Right lung (tissue), 5 donors: ENCODE results near the gene COQ4. TPM values are rescaled to one million over a fixed set of nuclear protein-coding genes. Genes with fewer than 3 reads are reported as not detected.
"Not testable (repeated sequence)": the region's sequence is repeated elsewhere in the genome, so short reads cannot be mapped to it uniquely, and the experiment has no call there.

Experiments used
- DNase-seq, 2 donors: peaks; one replicate each; pipeline ENCODE4 v3.0.0-alpha.2; 2013
- polyA plus RNA-seq, 5 donors: library from polyadenylated mRNA; unstranded; fragments of 120-200 nt; gene quantifications; one replicate each; pipeline versions ENCODE4 v1.2.1 to v1.2.3, GENCODE V29; 2013; ENCODE audit warnings: inconsistent platforms in 1 of 5, low replicate concordance in 1 of 5; ENCODE audit not compliant: insufficient read length in 5 of 5, insufficient read depth in 1 of 5

The COQ4 gene
- polyA plus RNA-seq, 5 donors, result 44.2 to 75.6 (median 66.0) TPM

DNA sequence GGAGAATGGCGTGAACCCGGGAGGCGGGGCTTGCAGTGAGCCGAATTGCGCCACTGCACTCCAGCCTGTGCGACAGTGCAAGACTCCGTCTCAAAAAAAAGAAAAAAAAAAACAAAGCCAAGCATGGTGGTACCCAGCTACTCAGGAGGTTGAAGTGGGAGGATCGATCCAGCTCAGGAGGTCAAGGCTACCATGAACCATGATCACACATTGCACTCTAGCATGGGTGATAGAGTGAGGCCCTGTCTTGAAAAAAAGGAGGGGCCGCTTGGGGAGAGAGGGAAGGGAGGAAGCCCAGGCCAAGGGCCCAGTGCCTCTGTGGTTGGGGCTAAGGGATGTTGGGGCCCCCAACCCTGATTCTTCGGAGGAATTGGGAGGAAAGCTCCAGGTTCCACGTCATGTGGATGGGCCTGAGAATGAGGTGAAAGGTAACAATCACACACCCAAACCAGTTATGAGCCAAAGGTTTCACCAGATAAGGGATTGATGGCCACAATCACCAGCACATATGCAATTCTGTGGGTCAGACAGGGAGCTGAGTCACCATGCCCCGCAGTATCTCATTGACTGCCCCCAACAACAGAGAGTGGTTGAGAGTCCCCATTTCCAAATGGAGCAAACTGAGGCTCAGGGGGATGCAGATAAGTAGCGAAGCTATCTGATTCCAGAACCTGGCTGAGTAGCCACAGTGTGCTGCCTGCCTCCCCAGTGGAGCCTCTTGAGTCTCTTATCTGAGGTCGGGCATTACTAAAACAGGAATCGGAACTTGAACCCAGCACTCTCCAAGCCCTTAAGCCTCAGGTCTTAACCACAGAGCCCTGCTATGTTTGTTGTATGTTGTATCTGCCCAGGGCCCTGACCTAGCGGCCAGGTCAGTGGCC, 26.1 kb upstream of the COQ4 start:
- DNase-seq, result no peak

DNA sequence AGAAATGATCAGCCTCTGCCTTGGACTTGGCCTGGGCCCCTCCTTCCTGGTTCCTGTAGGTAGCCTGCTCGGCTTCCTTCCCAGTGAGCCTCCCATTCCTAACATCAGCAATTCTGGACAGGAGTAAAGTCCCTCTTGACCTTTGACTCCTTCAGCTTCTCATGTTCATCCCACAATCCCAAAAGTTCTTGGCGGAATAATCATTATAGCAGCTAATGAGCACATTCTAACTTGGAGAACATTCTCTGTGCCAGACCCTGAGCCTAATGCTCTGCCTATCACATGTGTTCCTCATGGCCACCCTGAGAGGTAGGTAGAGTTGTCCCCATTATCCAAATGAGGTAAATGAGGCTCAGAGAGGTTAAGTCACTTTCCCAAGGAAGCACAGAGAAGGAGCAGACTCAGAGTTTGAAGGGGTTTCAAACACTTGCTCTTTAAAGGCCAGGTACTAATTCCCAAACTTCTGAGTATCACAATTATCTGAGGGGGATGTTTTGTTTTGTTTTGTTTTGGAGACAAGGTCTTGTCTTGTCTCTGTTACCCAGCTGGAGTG, 25.3 kb upstream of the COQ4 start:
- no peak for DNase-seq

DNA sequence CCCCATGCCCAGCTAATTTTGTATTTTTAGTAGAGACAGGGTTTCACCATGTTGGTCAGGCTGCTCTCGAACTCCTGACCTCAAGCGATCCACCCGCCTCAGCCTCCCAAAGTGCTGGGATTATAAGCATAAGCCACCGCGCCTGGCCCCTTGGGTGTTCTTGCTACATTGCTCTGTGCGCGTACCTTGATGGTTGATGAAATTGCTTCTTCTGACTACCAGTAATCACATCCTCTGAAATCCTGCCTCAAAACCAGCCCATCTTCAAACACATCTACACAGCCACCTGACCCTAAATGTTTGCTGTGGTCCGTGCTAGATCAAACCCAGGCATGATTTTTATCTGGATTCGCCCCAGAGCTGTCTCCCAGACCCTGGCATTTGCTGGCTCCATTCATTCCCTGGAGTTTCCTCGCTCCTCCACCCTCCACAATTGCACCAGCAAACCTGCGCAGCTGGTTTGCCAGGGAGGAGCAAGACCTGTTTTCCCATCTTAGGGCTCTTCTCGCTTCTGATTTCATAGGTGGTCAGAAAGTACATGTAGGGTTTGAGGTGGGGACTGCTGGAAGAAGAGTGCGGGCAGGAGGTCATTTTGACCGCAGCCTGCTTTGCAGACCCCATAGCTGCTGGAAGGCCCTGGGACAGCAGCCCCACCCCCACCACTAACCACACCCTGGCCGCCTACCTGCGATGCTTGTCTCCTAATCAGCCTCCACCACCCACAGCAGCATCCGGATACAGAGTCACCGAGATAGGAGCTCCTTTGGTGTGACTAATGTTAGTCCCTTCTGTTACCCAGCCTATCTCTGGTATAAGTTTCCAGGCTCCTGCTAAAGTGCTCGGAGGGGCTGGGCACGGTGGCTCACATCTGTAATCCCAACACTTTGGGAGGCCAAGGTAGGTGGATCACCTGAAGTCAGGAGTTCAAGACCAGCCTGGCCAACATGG, 23.8 kb upstream of the COQ4 start:
- DNase-seq, result no peak

DNA sequence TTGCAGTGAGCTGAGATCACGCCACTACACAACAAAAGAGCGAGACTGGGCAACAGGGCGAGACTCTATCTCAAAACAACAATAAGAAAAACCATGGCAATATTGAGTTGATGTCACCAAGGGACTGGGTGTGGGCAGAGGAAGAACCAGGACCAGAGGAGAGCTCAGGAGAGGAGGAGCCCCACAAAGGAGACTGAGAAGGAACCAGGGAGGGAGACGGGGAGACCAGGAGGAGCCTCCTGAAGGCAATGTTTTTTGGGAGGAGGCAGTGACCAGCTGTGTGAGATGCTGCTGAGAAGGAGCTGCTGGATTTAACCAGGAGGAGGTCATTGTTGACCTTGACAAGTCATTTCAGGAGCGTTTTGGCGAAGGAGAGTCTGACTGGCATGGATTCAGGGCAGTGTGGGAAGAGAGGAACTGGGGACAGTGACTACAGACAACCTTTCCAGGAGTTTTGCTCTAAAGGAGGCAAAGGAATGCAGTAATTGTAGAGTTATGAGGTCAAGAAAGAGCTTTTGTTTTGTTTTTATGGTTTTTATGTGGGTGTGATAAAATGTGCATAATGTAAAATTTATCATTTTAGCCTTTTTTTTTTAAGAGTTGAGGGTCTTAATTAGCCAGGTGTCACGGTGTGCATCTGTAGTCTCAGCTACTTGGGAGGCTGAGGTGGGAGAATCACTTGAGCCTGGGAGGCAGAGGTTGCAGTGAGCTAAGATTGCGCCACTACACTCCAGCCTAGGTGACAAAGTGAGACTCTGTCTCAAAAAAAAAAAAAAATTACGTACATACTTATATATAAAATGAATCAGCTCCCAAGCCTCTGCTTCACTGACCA, 18.3 kb upstream of the COQ4 start:
- DNase-seq, result no peak

DNA sequence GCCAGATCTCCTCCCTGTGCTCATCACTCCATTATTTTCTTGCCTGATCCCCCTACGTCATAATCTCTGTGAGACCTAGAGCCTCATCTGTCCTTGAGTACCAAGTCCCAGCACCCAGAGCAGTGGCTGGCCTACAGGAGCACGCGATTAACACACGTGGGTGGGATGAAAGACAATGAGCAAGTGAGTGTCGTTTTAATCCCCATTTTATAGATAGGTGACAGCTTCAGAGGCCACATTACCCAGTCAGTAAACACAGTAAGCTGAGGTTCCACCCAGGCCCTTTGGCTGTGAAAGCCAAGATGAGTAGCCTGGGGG, 17.7 kb upstream of the COQ4 start:
- DNase-seq, result no peak

DNA sequence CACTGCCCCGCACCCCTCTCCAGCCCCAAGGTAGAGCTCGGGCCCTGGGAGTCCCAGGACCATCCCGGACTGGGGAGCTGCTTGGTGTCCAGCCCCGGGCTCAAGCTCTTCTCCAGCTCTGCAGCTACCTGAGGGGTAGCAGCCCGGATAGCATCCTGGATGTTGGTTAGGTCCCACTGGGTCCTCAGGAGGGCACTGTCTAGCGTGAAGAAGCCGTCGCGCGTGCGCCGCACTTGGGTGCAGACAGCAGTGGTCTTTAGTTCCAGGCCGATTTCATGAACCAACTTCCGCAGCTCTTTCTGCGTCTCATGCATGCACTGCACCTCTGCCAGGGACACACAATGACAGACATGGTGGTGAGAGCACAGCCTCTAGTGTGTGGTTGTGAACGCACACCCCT, 13.1 kb upstream of the COQ4 start:
- no peak for DNase-seq

DNA sequence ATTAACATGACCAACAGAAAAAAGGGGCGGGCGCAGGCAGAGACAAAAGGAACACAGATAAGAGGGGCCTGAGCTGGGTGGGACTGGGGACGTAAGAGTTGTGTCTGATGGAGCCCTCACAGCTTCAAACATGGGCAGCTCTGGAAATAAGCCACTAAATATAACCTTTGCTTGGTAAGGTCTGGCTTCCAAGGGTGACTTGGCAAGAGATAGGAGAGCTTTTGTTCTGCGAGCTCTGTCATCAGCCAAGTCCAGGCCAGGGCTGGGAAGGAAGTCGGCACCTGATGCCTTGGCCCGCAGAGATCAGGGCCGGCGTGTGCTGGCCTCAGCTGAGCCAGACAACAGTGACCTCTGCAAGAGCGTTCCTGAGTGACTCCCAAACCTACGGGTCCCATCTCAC, 12.2 kb upstream of the COQ4 start:
- no peak for DNase-seq

DNA sequence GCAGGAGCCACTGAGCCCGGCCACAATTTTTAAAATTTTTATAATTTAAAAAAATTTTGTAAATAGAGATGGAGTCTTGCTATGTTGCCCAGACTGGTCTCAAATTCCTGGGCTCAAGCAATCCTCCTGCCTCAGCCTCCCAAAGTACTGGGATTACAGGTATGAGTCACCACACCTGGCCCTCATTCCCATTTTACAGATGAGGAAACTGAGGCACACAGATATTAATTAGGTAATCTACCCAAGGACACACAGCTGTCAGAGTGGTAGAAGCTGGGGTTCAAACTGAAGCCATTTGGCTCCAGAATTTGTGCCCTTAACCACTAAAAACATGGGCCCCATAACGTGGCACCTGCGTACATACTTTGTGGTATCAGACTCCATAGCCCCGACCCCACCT, 7.9 kb upstream of the COQ4 start:
- DNase-seq, result no peak

DNA sequence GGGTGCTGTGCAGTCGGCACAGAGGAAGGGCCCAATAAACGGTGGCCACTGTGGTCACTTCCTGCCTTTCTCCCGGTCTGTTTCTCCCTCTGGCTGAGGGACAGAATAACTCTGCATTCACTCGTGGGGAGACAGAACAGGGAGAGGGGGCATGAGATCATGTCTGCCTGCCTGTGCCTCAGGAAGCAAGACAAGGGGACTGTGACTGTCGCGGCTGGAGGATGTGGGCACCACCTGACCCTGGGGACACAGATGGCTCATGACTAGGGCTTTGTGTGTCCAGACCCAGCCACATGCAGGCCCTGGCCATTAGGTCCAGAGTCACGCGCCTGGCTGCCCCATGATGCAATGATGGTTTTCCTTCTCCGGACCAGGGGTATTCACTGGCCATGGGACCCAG, 6.2 kb upstream of the COQ4 start:
- DNase-seq, result no peak

DNA sequence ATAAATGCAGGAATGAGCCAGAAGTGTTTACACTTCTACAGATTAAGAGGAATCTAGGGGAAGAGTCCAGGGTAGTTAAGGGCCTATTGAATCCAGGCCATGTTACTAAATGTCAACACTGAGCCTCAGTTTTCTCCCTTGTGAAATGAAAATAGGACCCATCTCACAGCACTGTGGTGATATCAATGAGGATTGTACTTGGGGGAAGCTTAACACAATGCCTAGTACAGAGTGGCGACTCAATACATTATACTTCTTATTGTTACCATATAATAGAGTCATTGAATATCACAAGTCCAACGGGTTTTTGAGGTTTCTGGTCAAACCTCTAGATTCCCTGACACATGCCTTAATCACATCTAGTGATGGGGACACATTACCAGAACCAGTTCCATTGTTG, 5.0 kb upstream of the COQ4 start:
- no peak for DNase-seq

DNA sequence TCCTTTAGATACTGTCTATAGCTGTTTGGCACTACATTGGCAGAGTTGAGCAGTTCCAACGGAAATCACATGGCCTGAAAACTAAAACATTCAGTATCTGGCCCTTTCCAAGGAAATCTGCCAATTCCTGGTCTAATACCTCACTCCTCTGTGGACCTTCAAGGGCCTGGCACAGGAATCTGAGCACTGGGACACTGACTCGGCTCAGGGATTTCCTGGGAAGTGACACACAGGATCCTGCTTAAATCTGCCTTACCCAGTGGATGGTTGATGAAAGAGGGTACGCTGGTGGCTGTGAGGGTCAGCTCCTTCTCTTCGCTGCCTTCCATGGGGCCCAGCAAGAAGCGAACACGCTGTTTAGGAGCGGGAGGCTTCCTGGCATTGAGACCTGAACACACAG, 1.3 kb upstream of the COQ4 start:
- DNase-seq, result no peak

DNA sequence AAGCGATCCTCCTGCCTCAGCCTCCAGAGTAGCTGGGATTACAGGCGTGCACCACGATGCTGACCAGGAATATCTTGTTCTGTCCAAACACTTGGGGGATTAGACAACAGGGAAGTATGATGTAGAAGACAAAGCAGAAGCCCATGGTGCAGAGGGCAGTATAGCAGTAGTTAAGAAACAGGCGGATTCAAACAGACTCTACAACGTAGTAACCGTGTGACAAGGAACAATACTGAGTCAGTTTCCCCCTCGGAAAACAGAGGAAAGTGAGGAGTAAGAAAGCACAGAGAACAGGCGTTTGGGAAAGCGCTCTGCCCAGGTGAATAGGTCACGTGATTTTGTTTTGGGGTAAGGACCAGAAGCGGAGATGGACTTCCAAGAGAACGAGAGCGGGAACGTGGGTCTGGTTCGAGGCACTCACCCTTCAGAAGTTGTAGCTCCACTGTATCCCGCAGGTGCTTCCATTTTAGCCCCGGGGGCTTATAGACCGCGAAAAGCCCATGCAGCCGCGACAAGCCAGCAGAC, 698 bp upstream of the COQ4 start:
- DNase-seq, result no peak

DNA sequence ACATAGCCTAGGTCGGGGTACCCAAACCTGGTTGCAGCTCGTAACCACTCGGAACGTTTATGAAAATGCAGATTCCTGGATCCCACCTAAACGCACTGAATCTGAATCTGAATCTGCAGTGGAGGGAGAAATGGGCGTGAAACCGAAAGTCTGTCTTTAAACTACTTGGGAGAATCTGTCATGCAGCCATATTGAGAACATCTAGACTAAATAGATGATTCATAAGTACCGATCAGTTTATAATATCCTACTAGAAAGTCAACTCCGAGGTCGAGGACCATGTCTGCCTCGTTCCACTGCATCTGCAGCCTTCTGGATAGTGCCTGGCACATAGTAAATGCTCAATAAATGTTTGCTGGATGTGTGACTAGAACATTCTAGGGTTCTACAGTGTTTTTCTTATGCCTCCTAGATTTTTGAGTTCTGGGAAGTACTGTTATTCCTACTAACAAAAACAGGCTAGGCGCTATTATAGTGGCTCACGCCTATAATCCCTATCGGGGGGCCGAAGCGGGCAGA, 632 bp downstream of the COQ4 start:
- DNase-seq, result no peak

DNA sequence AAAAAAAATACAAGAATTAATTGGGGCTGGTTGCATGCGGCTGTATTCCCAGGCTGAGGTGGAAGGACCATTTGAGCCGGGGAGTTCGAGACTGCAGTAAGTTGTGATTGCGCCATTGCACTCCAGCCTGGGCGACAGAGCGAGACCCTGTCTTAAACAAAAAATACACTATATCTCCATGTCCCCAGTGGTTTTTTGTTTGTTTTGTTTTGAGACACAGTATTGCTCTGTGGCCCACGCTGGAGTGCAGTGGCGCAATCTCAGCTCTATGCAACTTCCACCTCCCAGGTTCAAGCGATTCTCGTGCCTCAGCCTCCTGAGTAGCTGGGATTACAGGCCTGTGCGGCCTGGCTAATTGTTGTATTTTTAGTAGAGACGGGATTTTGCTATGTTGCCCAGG, 1.2 kb downstream of the COQ4 start:
- DNase-seq, result no peak

DNA sequence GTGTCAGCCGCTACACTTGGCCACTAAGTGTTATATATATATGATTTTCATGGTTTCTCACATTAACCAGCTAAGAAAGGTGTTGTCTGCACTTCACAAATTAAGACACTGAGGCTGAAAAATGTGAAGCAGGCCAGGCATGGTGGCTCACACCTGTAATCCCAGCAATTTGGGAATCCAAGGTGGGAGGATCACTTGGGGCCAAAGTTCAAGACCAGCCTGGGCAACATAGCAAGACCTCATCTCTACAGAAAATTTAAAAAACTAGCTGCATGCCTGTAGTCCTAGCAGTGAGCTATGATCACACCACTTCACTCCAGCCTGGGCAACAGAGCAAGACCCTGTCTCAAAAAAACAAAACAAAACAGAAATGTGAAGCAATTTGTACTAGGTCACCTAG, 1.8 kb downstream of the COQ4 start:
- no peak for DNase-seq

DNA sequence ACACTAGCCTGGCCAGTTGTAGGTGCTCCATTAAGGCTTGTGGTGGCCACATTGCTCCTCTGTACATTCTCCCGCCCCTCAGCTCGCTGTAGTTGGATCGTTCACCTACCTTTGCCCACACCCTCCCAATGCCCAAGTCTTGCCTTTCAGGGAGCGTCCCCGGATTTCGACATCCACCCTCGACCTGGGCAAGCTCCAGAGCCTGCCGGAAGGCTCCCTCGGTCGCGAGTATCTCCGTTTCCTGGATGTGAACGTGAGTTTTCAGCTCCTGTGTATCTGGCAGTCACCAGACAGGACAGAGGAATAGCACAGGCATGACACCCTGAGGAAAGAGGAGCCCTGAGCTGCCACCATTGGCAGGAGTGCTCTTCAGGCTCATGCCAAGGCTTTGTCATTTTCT, 3.0 kb downstream of the COQ4 start:
- DNase-seq, result no peak

DNA sequence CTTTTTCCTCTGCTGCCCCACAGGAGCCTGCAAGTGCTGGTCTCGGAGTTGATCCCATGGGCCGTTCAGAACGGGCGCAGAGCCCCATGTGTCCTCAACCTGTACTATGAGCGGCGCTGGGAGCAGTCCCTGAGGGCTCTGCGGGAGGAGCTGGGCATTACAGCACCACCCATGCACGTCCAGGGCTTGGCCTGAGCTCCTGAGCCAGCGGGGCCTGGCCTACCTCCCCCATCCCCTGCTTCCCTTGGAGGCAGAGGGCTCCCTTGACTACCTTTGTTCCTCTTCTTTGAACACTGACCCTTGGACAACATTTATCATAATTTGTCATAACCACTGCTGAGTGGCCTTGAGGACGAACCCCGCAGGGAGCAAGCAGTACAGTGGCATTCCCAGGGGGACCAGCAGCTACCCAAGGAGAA, 10.8 kb downstream of the COQ4 start:
- no peak for DNase-seq

DNA sequence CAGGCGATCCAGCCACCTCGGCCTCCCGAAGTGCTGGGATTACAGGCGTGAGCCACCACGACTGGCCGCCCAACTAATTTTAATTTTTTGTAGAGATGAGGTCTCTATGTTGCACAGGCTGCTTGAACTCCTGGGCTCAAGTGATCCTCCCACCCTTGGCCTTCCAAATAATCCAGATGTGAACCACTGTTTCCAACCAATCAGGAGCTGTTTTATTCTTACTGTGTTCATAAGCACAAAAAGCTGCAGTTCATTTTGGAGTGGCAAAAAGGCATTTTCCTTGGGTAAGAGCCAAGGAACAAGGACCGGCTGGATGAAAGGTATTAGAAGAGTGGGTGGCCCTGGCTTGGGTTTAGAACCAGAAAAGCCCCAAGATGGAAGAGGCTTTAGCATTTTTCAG, 12.5 kb downstream of the COQ4 start:
- peak; percentile 21 to 28 for DNase-seq

DNA sequence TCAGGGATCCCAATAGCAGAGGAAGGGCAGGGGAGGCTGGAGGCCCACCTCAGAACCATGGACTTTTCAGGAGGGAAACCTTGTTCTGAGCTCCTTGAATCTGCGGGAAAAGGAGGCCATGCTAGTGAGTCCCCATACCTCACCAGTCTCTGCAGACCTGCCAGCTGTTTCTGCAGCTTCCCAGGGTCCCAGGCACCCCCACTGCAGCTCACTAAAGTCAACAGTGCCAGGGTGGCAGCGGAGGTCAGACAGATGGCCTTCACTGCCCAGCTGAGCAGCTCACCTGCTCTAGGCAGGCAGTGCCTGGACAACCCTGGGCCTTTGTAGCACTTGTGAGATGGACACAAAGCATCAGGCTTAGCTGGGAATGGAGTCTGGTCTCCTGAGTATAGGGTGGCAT, 13.3 kb downstream of the COQ4 start:
- DNase-seq, result no peak

DNA sequence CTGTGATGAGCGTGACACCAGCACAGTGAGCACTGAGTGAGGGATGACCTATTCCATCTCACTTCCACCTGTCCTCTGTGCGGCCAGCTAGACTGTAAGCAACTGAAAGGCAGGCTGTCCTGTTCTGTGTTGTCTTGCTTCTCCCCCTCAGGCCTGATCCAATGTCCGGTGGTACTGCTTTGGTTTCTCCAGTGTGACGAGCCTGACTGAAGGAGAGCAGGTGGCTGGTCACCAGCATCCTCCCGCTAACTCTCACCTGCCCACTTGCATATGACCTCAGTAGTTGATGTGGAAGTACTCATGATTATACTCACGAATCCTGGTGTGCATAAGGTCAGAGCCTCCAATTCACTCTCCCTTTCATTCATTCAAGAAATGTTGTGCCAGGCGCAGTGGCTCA, 15.3 kb downstream of the COQ4 start:
- no peak for DNase-seq

DNA sequence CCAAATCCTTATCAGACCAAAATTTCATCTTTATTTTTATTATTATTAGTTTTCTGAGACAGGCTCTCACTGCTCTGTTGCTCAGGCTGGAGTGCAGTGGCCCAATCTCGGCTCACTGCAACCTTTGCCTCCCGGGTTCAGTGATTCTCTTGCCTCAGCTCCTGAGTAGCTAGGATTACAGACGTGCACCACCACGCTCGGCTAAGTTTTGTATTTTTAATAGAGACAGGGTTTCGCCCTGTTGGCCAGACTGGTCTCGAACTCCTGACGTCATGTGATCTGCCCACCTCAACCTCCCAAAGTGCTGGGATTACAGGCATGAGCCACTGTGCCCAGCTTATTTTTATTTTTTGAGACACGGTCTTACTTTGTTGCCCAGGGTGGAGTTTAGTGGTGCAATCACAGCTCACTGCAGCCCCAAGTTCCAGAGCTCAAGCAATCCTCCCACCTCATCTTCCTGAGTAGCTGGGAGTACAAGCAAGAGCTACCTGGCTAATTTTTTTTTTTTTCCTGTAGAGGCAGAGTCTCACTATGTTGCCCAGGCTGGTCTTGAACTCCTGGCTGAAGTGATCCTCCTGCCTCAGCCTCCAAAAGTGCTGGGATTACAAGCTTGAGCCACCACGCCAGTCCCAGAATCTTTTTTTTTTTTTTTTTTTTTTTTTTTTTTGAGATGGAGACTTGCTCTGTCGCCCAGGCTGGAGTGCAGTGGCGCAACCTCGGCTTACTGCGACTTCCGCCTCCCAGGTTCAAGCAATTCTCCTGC, 16.4 kb downstream of the COQ4 start:
- DNase-seq, result not testable (repeated sequence)
